Activated naive CD8-positive, alpha-beta T cell treated with anti-CD3 and anti-CD28 coated beads for 36 hours (primary cell): ENCODE measurements around the gene ERMARD. TPM values are rescaled to one million over a fixed set of nuclear protein-coding genes. Genes with fewer than 3 reads are reported as not detected.

ENCODE experiments used
- DNase-seq: peaks from one replicate; pipeline ENCODE4 v3.0.0; 2021
- H3K27ac Mint-ChIP-seq: one replicate; pipeline ENCODE4 v1.8.0; 2022; ENCODE audit warnings: mild to moderate bottlenecking, moderate library complexity, mixed read lengths
- H3K27me3 Mint-ChIP-seq: one replicate; pipeline ENCODE4 v1.8.0; 2022; ENCODE audit warnings: mild to moderate bottlenecking, mixed read lengths
- H3K36me3 Mint-ChIP-seq: one replicate; pipeline ENCODE4 v1.8.0; 2021; ENCODE audit warnings: mild to moderate bottlenecking, mixed read lengths
- H3K4me1 Mint-ChIP-seq: one replicate; pipeline ENCODE4 v1.8.0; 2021; ENCODE audit warnings: mixed read lengths
- H3K4me3 Mint-ChIP-seq: one replicate; pipeline ENCODE4 v1.8.0; 2022; ENCODE audit warnings: mild to moderate bottlenecking, moderate library complexity, mixed read lengths
- H3K9me3 Mint-ChIP-seq: one replicate; pipeline ENCODE4 v1.8.0; 2022; ENCODE audit warnings: mixed read lengths
- total RNA-seq, 2 experiments: library from RNA; stranded (reverse); gene quantifications; one replicate each; pipeline ENCODE4 v1.2.3, GENCODE V29; 2021

The ERMARD gene
- total RNA-seq, 2 experiments from 2014 or later = 24.0 to 26.2 TPM

DNA sequence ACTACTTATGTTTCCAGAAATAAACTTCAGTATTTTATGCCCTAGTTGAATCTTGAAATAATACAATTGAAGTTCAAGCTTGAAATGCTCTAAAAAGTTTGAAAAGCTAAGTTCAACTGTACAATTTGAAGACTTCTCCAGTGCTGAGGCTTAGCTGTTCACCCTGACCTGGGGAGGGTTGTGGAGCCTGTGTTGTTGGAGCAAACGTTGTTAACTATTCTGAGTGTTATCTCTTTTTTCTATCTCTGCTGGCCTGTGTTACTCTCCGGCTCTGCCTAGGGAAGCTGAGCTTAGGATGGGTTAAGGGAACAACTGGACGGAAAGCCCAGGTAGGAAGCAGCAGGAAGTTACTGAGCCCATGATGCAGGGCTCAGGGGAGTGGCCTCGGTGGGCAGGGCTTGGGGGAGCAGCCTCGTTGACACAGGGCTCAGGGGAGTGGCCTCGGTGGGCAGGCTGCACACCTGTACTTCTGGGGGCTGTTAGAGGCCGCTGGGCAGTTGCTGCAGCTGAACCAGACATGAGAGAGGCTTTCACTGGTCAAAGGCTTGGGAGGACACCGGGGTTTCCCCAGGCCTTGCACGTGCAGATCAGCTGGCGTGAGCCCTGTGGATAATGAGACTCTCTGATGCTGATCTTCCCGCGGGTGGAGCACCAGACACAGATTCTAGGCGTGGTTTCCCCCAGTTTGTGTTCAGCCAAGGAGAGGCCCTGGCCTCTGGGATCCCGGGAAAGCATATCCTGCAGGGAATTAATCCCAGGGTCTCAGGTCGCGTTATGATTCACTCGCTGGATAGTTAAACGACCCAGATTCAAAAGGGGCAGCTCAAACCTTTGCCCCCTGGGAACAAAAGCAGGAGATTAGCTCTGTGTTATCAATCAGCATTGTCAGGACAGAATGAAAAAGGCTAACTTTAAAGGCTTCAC lies 58.9 kb downstream of the ERMARD start:
- Mint-ChIP-seq H3K4me3 (no peak overlapping the region), H3K4me1 (peaks cover 29% of the 10 kb centered on the region), H3K27ac (no peak overlapping the region), H3K27me3 (peaks cover 48% of the 10 kb centered on the region), H3K36me3 (no peaks in the 10 kb centered on the region), H3K9me3 (no peaks in the 10 kb centered on the region)
- DNase-seq = no peak

GRCh38 chr6:169811072-169811471 lies 59.6 kb downstream of the ERMARD start:
- no peak for DNase-seq
- Mint-ChIP-seq H3K9me3 (peaks cover 3% of the 10 kb centered on the region), H3K4me1 (peaks cover 23% of the 10 kb centered on the region), H3K27ac (no peak overlapping the region), H3K4me3 (no peak overlapping the region), H3K27me3 (peaks cover 48% of the 10 kb centered on the region), H3K36me3 (no peaks in the 10 kb centered on the region)

GRCh38 chr6:169811521-169812256 lies 60.3 kb downstream of the ERMARD start:
- H3K27ac Mint-ChIP-seq = no peak overlapping the region
- peaks cover 17% of the 10 kb centered on the region for H3K4me1 Mint-ChIP-seq
- DNase-seq = no peak
- peaks cover 47% of the 10 kb centered on the region for H3K27me3 Mint-ChIP-seq
- H3K4me3 Mint-ChIP-seq = no peak overlapping the region
- H3K36me3 Mint-ChIP-seq = no peaks in the 10 kb centered on the region
- peaks cover 6% of the 10 kb centered on the region for H3K9me3 Mint-ChIP-seq

DNA sequence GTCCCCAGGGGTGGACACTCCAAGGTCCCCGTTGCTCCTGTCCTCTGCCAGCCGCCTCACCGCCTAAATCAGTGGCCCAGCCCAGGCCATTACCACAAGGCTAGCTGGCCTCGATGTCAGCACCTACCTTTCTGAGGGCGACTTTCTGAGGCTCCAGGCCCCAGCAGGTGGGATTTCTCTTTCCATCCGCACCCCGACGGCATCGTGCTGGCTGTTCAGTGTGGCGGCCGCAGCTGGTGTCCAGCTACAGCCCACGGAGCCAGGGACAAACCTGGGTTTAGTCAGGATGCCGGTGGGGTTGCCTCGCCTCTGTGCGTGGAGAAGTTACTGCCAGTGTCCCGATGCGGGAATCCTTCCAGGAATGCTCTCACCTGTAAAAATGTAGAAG lies 60.8 kb downstream of the ERMARD start:
- Mint-ChIP-seq H3K4me3 (no peak overlapping the region), H3K27ac (no peak overlapping the region), H3K27me3 (peaks cover 51% of the 10 kb centered on the region), H3K36me3 (no peaks in the 10 kb centered on the region), H3K4me1 (peaks cover 14% of the 10 kb centered on the region), H3K9me3 (peaks cover 6% of the 10 kb centered on the region)
- DNase-seq = no peak

DNA sequence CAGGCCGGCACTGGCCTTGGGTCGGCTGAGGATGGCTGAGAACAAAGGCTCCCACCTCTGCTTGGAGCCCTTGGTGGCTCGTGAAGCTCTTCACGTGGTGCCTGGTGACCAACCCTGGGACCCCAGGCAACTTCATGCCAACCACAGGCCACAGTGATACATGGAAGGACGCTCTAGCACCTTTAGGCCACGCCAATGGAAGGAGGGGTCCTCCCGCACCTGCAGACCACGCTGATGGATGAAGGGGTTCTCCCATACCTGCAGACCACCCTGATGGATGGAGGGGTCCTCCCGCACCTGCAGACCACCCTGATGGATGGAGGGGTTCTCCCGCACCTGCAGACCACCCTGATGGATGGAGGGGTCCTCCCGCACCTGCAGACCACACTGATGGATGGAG lies 62.5 kb downstream of the ERMARD start:
- DNase-seq = no peak
- Mint-ChIP-seq H3K27me3 (peaks cover 68% of the 10 kb centered on the region), H3K27ac (no peak overlapping the region), H3K4me1 (peaks cover 5% of the 10 kb centered on the region), H3K4me3 (no peak overlapping the region), H3K36me3 (no peaks in the 10 kb centered on the region), H3K9me3 (peaks cover 6% of the 10 kb centered on the region)

GRCh38 chr6:169816054-169816453 lies 64.6 kb downstream of the ERMARD start:
- Mint-ChIP-seq H3K4me3 (no peak overlapping the region), H3K36me3 (no peaks in the 10 kb centered on the region), H3K27ac (no peak overlapping the region), H3K9me3 (peaks cover 6% of the 10 kb centered on the region), H3K4me1 (no peaks in the 10 kb centered on the region), H3K27me3 (peaks cover 76% of the 10 kb centered on the region)
- DNase-seq = no peak

DNA sequence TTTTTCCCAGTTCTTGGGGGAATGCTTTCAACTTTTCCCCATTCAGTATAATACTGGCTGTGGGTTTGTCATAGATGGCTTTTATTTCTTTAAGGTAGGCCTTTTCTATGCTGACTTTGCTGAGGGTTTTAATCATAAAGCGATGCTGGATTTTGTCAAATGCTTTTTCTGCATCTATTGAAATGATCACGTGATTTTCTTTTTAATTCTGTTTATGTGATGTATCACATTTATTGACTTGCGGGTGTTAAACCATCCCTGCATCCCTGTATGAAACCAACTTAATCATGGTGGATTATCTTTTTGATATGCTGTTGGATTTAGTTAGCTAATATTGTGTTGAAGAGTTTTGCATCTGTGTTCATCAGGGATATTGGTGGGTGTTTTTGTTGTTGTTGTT lies 65.6 kb downstream of the ERMARD start:
- Mint-ChIP-seq H3K27me3 (peaks cover 75% of the 10 kb centered on the region), H3K9me3 (peaks cover 6% of the 10 kb centered on the region), H3K36me3 (no peaks in the 10 kb centered on the region), H3K4me3 (no peak overlapping the region), H3K27ac (no peak overlapping the region), H3K4me1 (no peaks in the 10 kb centered on the region)
- DNase-seq = no peak

DNA sequence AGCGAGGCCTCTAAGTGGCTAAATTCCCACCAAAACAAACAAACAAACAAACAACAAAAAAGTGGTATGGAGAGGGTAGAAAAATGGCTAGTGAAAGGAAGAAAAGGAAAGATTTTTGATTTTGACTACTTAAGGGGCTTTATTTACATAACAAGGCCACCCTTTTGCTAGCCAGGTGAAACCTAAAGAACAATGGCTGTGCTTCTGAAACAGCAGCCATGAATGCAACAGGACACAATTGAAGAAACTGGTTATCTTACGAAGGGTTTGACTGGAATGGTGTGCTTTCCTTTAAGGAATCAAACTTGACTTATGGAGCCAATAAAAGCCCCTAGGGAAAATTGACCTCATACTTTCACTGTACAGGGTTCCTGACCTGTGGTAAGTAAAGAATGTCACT lies 68.9 kb downstream of the ERMARD start:
- H3K4me1 Mint-ChIP-seq = no peaks in the 10 kb centered on the region
- H3K36me3 Mint-ChIP-seq = no peaks in the 10 kb centered on the region
- H3K27me3 Mint-ChIP-seq = peaks cover 76% of the 10 kb centered on the region
- no peak overlapping the region for H3K27ac Mint-ChIP-seq
- H3K4me3 Mint-ChIP-seq = no peak overlapping the region
- peaks cover 6% of the 10 kb centered on the region for H3K9me3 Mint-ChIP-seq
- DNase-seq = no peak

DNA sequence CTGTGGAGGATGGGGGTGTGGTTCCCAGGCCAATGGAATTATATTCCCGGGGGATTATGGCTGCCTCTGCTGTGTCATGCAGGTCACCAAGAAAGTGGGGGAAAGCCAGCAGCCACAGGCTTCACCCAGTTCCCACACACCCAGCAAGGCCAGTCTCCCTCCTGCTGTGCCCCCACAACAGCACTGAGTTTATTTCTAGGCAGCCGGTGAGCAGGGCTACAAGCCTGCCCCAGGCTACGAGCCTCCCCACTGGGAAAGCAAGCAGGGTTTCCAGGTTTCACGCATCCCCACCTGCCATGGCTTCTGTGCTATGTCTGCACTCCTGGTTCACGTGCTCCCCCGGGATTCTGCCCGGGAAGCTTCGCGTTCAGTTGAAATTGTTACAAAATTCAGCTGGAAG lies 72.6 kb downstream of the ERMARD start:
- no peak for DNase-seq
- Mint-ChIP-seq H3K27ac (no peak overlapping the region), H3K4me1 (no peaks in the 10 kb centered on the region), H3K9me3 (peaks cover 6% of the 10 kb centered on the region), H3K27me3 (peaks cover 66% of the 10 kb centered on the region), H3K36me3 (no peaks in the 10 kb centered on the region), H3K4me3 (no peak overlapping the region)

DNA sequence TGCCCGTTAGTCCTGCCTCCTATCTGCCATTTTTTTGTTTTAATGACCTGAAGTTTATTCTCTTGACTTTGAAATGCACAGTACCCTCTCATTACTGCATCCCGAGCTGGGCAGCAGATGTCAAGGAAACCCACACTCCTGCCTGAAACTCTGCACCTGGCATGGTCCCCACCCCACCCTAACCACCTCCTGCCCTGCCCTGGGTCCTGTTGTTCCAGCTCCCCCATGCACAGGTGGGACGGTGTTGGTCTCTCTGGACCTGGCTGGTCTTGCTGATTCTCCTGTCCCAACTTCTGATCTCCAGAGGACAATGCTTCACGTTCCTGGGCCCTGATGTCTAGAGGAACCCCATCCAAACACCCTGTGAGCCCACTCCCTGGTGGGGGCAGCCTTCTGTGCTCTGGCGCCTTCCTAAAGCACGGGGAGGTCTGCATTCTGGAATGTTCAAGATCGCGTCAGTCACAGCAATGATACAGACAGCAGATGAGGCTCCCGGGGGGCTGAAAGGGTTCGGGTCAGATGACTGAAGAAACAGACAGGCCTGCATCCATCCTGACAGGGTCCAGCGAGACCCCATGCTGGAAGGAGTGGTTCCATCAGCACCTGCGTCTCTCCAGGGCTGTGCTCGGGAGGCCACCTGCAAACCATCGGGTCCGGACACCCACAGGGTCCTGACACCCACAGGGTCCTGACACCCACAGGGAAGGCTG lies 73.6 kb downstream of the ERMARD start:
- Mint-ChIP-seq H3K4me1 (no peaks in the 10 kb centered on the region), H3K4me3 (no peak overlapping the region), H3K27ac (no peak overlapping the region), H3K27me3 (peaks cover 61% of the 10 kb centered on the region), H3K36me3 (no peaks in the 10 kb centered on the region), H3K9me3 (peaks cover 6% of the 10 kb centered on the region)
- no peak for DNase-seq

GRCh38 chr6:169825558-169826225 lies 74.3 kb downstream of the ERMARD start:
- no peaks in the 10 kb centered on the region for H3K4me1 Mint-ChIP-seq
- peaks cover 60% of the 10 kb centered on the region for H3K27me3 Mint-ChIP-seq
- H3K27ac Mint-ChIP-seq = no peak overlapping the region
- no peak for DNase-seq
- no peak overlapping the region for H3K4me3 Mint-ChIP-seq
- H3K36me3 Mint-ChIP-seq = no peaks in the 10 kb centered on the region
- peaks cover 6% of the 10 kb centered on the region for H3K9me3 Mint-ChIP-seq

DNA sequence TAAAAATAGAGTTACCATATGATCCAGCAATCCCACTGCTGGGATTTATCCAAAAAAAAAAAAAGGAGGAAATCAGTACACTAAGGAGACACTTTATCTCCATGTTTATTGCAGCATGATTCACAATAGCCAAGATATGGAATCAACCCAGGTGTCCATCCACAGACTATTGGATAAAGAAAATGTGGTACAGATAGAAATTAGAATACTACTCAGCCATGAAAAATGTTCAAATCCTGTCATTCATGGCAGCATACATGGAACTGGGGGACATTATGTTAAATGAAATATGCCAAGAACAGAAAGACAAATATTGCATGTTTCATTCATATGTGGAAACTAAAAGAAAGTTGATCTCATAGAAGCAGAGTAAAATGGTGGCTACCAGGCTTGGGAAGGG lies 75.3 kb downstream of the ERMARD start:
- no peaks in the 10 kb centered on the region for H3K36me3 Mint-ChIP-seq
- DNase-seq = no peak
- no peak overlapping the region for H3K27ac Mint-ChIP-seq
- peaks cover 6% of the 10 kb centered on the region for H3K9me3 Mint-ChIP-seq
- H3K4me3 Mint-ChIP-seq = no peak overlapping the region
- H3K4me1 Mint-ChIP-seq = peaks cover 3% of the 10 kb centered on the region
- peaks cover 63% of the 10 kb centered on the region for H3K27me3 Mint-ChIP-seq

- DNase-seq = no peak
- Mint-ChIP-seq H3K27me3 (peaks cover 67% of the 10 kb centered on the region), H3K9me3 (peaks cover 6% of the 10 kb centered on the region), H3K4me1 (peaks cover 6% of the 10 kb centered on the region), H3K36me3 (no peaks in the 10 kb centered on the region), H3K27ac (no peak overlapping the region), H3K4me3 (no peak overlapping the region)
These were observed 75.9 kb downstream of the ERMARD start for GRCh38 chr6:169827290-169827717.

- DNase-seq = no peak
- H3K4me1 Mint-ChIP-seq = peaks cover 8% of the 10 kb centered on the region
- H3K9me3 Mint-ChIP-seq = peaks cover 6% of the 10 kb centered on the region
- no peak overlapping the region for H3K4me3 Mint-ChIP-seq
- H3K27ac Mint-ChIP-seq = no peak overlapping the region
- H3K27me3 Mint-ChIP-seq = peaks cover 63% of the 10 kb centered on the region
- H3K36me3 Mint-ChIP-seq = no peaks in the 10 kb centered on the region
These were observed 76.8 kb downstream of the ERMARD start for GRCh38 chr6:169828176-169828575.

- DNase-seq = no peak
- H3K27me3 Mint-ChIP-seq = peaks cover 66% of the 10 kb centered on the region
- no peaks in the 10 kb centered on the region for H3K36me3 Mint-ChIP-seq
- no peak overlapping the region for H3K27ac Mint-ChIP-seq
- peaks cover 6% of the 10 kb centered on the region for H3K9me3 Mint-ChIP-seq
- no peak overlapping the region for H3K4me3 Mint-ChIP-seq
- H3K4me1 Mint-ChIP-seq = peaks cover 8% of the 10 kb centered on the region
These were observed 78.4 kb downstream of the ERMARD start for GRCh38 chr6:169829786-169830185.
